Naive thymus-derived CD4-positive, alpha-beta T cell (primary cell): ENCODE measurements around the gene NIPAL3. TPM values are rescaled to one million over a fixed set of nuclear protein-coding genes. Genes with fewer than 3 reads are reported as not detected.

Experiments used
- ATAC-seq: fragments of 150-1000 bp; cut with Tn5 transposase; 2 replicates; pipeline ENCODE4 v1.10.0; 2021; ENCODE audit warnings: mild to moderate bottlenecking, moderate library complexity
- CTCF ChIA-PET: fragments of 350-600 bp; sonication (Branson Sonifier 250); formaldehyde crosslinking; loops from one replicate; lab custom pipeline; 2021; ENCODE audit warnings: antibody characterized with exemption; lab: Charles Lee
- POLR2A ChIA-PET: fragments of 350-600 bp; sonication (Branson Sonifier 250); formaldehyde crosslinking; loops from one replicate; lab custom pipeline; 2021; ENCODE audit warnings: antibody characterized with exemption, inconsistent platforms; lab: Charles Lee
- DNase-seq, 9 donors: peaks; one replicate each; pipeline versions ENCODE4 v3.0.0 to v3.0.0-alpha.2; 2020 to 2022; ENCODE audit warnings: mixed read lengths in 1 of 9
- H3K27ac ChIP-seq: one replicate; pipeline ENCODE4 v1.7.0; 2013; ENCODE audit warnings: mild to moderate bottlenecking, low read depth, low read length, moderate library complexity
- H3K27me3 ChIP-seq, 2 donors: one replicate each; pipeline ENCODE4 v1.7.0; 2013; ENCODE audit warnings: low read length in 2 of 2, mild to moderate bottlenecking in 2 of 2, moderate library complexity in 2 of 2; ENCODE audit not compliant: control insufficient read depth in 2 of 2, insufficient read depth in 2 of 2
- H3K36me3 ChIP-seq, 3 experiments: 1 replicate in 2 of 3; 2 replicates in 1 of 3; pipeline ENCODE4 v1.7.0; 2013; ENCODE audit warnings: low read length in 3 of 3, mild to moderate bottlenecking in 3 of 3, moderate library complexity in 1 of 3; ENCODE audit not compliant: insufficient read depth in 3 of 3, control insufficient read depth in 2 of 3
- H3K4me1 ChIP-seq, 2 donors: one replicate each; pipeline ENCODE4 v1.7.0; 2013; ENCODE audit warnings: low read length in 2 of 2, mild to moderate bottlenecking in 2 of 2, moderate library complexity in 1 of 2; ENCODE audit not compliant: control insufficient read depth in 2 of 2, insufficient read depth in 2 of 2
- H3K4me3 ChIP-seq: 2 replicates; pipeline ENCODE4 v1.7.0; 2013; ENCODE audit warnings: mild to moderate bottlenecking, low read length
- H3K9me3 ChIP-seq, 3 experiments: 1 replicate in 2 of 3; 2 replicates in 1 of 3; pipeline ENCODE4 v1.7.0; 2013; ENCODE audit warnings: low read length in 3 of 3; ENCODE audit not compliant: control insufficient read depth in 2 of 3
- H3K27ac Mint-ChIP-seq, 9 donors: one replicate each; pipeline ENCODE4 v1.8.0; 2020 to 2022; ENCODE audit warnings: mixed read lengths in 9 of 9, mild to moderate bottlenecking in 8 of 9, moderate library complexity in 5 of 9, inconsistent platforms in 2 of 9
- H3K27me3 Mint-ChIP-seq, 5 donors: one replicate each; pipeline ENCODE4 v1.8.0; 2021 to 2022; ENCODE audit warnings: mixed read lengths in 5 of 5, mild to moderate bottlenecking in 1 of 5
- H3K36me3 Mint-ChIP-seq, 5 donors: one replicate each; pipeline ENCODE4 v1.8.0; 2020 to 2022; ENCODE audit warnings: mixed read lengths in 5 of 5, mild to moderate bottlenecking in 3 of 5, inconsistent platforms in 1 of 5
- H3K4me1 Mint-ChIP-seq, 7 donors: one replicate each; pipeline ENCODE4 v1.8.0; 2020 to 2022; ENCODE audit warnings: mixed read lengths in 7 of 7, mild to moderate bottlenecking in 3 of 7, inconsistent platforms in 1 of 7
- H3K4me3 Mint-ChIP-seq, 10 donors: one replicate each; pipeline ENCODE4 v1.8.0; 2020 to 2022; ENCODE audit warnings: mild to moderate bottlenecking in 10 of 10, mixed read lengths in 10 of 10, moderate library complexity in 6 of 10, inconsistent platforms in 2 of 10
- H3K9me3 Mint-ChIP-seq, 11 donors: one replicate each; pipeline ENCODE4 v1.8.0; 2020 to 2022; ENCODE audit warnings: mixed read lengths in 11 of 11, mild to moderate bottlenecking in 4 of 11, inconsistent platforms in 1 of 11, moderate library complexity in 1 of 11
- intact Hi-C, 2 donors: fragments of 100-400 bp; cut with micrococcal nuclease; formaldehyde crosslinking; loops; one replicate each; pipeline ENCODE4 v1.15.1; 2023
- polyA plus RNA-seq, 2 donors: library from polyadenylated mRNA; unstranded; fragments of 300-500 nt; fragmentation: Illumina TruSeq; gene quantifications; one replicate each; pipeline ENCODE4 v1.2.3, GENCODE V29; 2021
- total RNA-seq, 6 experiments: library from RNA in 5 of 6; stranded (reverse) in 5 of 6; gene quantifications; 1 replicate in 5 of 6; 2 replicates in 1 of 6; pipeline ENCODE4 v1.2.3 and lab custom pipeline; 2021 to 2026

The NIPAL3 gene
- total and polyA plus RNA-seq, 7 experiments from 2014 or later = 35.5 to 127 (median 63.7) TPM

DNA sequence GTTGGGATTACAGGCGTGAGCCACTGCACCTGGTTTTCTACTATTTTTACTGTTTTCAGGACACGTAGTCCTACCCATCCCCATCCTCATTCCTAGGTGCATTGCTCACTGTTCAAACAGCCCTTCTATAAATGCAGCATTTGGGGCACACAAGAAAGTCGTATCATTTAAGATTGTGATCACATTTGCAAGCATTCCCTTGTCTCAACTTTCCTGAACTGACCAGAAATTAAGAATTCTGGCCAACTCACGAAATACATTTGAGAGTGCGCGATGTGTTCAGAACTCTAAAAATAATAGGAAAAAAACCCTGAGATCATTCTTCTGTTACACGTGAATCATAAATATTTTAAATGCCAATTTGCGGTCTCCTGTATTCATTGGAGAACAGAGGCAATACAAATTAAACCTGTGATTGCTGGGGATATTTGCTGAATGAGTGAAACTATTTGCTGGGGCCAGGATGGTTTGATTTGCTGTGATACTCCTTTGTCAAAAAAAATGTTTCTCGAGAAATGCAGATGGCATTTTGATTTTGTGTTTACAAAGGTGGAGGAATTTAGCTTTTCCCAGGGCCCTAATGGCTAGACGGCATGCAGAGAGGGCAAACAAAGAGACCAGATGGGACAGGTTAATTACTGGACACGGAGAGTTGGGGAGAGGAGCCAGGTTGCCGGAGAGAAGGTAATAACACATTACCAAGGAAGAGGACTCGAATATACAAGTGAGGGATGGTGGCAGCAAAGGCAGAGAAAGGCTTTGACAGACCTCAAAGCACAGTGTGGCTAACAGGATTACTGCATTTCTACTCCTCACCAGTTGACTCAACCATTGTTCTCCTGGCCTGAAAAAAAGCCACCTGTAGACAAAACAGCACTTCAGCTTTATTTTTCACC is 40.5 kb upstream of the NIPAL3 start:
- no peaks in the 10 kb centered on the region for H3K27me3 Mint-ChIP-seq
- DNase-seq = no peak
- H3K36me3 ChIP-seq = peaks cover 0 to 14% (median 0%) of the 10 kb centered on the region in 3 experiments

DNA sequence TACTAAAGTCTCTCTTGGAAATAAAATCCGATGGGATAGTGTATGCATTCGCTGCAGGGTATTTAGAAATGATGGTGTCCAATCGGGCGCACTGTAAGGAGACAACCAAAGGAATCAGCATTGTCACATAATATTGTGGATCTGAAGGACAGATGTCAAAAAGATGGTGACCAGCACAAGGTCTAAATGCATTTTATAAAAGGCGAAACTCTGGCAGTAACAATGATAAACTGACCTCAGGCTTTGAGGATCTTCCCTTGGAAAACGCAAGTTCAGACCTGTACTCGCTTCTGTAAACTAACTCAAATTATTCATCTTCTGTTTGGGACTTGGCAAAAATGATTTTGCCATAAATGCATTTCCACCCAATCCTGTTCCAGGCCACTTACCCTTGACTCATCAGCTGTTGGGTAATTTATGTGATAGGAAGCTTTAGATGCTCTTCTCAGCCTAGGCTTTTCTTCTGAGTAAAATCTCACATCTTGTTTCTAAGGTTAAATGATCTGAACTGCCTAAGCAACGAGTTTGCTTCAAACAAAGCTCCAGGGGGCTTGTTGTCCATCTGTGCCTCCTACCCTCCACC is 35.8 kb upstream of the NIPAL3 start:
- Mint-ChIP-seq H3K27ac (no peak overlapping the region), H3K27me3 (no peaks in the 10 kb centered on the region), H3K9me3 (no peaks in the 10 kb centered on the region), H3K36me3 (peaks cover 3 to 60% (median 36%) of the 10 kb centered on the region in 5 donors), H3K4me1 (peaks cover 0 to 12% (median 0%) of the 10 kb centered on the region in 7 donors), H3K4me3 (no peak overlapping the region)
- Histone ChIP-seq H3K36me3 (peaks cover 0 to 22% (median 0%) of the 10 kb centered on the region in 3 experiments), H3K27me3 (no peaks in the 10 kb centered on the region), H3K27ac (no peak overlapping the region), H3K4me3 (no peak overlapping the region), H3K4me1 (no peaks in the 10 kb centered on the region), H3K9me3 (no peaks in the 10 kb centered on the region)
- CTCF ChIA-PET = no interaction called here
- ATAC-seq (no peak), DNase-seq (no peak)
- POLR2A ChIA-PET = no interaction called here
- intact Hi-C loops = no loop called here

More for the DNA sequence above, 40.5 kb upstream of the NIPAL3 start:
- H3K4me1 Mint-ChIP-seq = no peaks in the 10 kb centered on the region
- no peak overlapping the region for H3K4me3 Mint-ChIP-seq
- ATAC-seq = no peak
- no peaks in the 10 kb centered on the region for H3K4me1 ChIP-seq
- no peaks in the 10 kb centered on the region for H3K9me3 ChIP-seq
- H3K27ac Mint-ChIP-seq = no peak overlapping the region
- no peak overlapping the region for H3K27ac ChIP-seq
- intact Hi-C loops = no loop called here
- no peaks in the 10 kb centered on the region for H3K9me3 Mint-ChIP-seq
- POLR2A ChIA-PET = no interaction called here
- CTCF ChIA-PET = no interaction called here
- no peak overlapping the region for H3K4me3 ChIP-seq
- no peaks in the 10 kb centered on the region for H3K27me3 ChIP-seq
- peaks cover 0 to 44% (median 12%) of the 10 kb centered on the region in 5 donors for H3K36me3 Mint-ChIP-seq

DNA sequence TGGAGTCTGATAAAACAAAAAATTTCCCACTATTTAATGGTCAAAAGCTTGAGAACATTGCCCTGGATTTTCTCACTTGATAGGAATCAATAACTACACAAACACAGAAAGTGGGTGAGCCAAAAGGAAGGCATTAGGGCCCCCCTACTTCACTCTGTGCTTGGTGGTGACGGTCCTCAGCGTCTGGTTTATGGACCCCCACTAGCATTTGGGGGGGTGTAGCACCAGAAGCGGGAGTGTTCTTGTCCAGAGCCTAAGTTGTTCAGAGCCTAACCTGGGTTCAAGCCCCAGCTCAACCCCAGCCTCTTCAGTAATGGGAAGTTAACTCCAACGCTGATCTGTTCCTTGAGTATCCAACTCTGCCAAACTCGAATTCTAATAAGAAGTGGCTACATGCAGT is 35.1 kb upstream of the NIPAL3 start:
- H3K27me3 ChIP-seq = no peaks in the 10 kb centered on the region
- Mint-ChIP-seq H3K4me3 (no peak overlapping the region), H3K36me3 (peaks cover 3 to 58% (median 36%) of the 10 kb centered on the region in 5 donors), H3K27me3 (no peaks in the 10 kb centered on the region), H3K4me1 (peaks cover 0 to 19% (median 5%) of the 10 kb centered on the region in 7 donors), H3K9me3 (no peaks in the 10 kb centered on the region), H3K27ac (no peak overlapping the region)
- CTCF ChIA-PET = no interaction called here
- DNase-seq (no peak), ATAC-seq (no peak)
- no peak overlapping the region for H3K27ac ChIP-seq
- no peaks in the 10 kb centered on the region for H3K4me1 ChIP-seq
- POLR2A ChIA-PET = no interaction called here
- peaks cover 0 to 22% (median 0%) of the 10 kb centered on the region in 3 experiments for H3K36me3 ChIP-seq
- no peaks in the 10 kb centered on the region for H3K9me3 ChIP-seq
- intact Hi-C loops = no loop called here
- no peak overlapping the region for H3K4me3 ChIP-seq

DNA sequence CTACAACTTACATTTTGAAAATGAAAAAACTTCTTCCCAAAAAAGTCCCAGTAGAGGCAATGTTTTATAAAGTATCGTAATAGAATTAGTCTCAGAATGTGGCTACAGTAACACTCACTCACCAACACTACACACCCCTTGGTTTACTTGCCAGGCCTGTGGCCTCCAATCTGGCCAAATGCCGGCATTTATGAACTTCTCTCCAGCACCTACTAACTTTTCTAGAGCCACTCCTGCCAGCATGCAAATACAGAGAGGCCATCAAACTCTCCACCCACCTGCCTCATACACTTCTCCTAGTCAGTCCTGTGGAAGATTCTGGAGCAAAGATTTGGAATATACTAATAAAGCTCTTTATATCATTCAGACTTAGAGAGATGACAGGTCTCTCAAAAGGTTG is 34.3 kb upstream of the NIPAL3 start:
- intact Hi-C loops = no loop called here
- Histone ChIP-seq H3K4me3 (no peak overlapping the region), H3K36me3 (peaks cover 0 to 22% (median 0%) of the 10 kb centered on the region in 3 experiments), H3K4me1 (no peaks in the 10 kb centered on the region), H3K27ac (no peak overlapping the region), H3K27me3 (no peaks in the 10 kb centered on the region), H3K9me3 (no peaks in the 10 kb centered on the region)
- ChIA-PET CTCF (no interaction called here), POLR2A (no interaction called here)
- peaks cover 0 to 23% (median 7%) of the 10 kb centered on the region in 7 donors for H3K4me1 Mint-ChIP-seq
- H3K36me3 Mint-ChIP-seq = peaks cover 3 to 58% (median 36%) of the 10 kb centered on the region in 5 donors
- ATAC-seq (no peak), DNase-seq (no peak)
- H3K9me3 Mint-ChIP-seq = no peaks in the 10 kb centered on the region
- no peaks in the 10 kb centered on the region for H3K27me3 Mint-ChIP-seq
- no peak overlapping the region for H3K4me3 Mint-ChIP-seq
- no peak overlapping the region for H3K27ac Mint-ChIP-seq

DNA sequence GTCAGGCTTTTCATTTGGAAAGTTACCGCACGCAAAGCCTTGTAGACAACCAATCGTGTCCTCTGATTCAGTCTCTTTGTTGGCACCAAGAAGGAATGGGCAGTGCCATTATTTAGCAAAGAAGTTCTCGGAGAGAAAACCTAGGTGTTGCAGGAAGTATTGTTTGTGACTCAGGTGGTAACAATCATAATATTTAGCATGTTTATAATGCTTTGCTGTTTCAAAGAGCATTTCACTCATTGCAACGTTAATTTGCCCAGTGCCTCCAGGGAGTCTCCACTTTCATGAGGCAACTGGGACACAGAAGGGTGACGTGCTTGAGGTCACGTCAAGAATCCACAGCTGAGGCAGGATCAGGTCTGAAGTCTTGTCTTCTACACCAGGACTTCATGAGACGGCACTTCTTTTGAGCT is 33.4 kb upstream of the NIPAL3 start:
- DNase-seq (no peak), ATAC-seq (no peak)
- H3K4me1 Mint-ChIP-seq = peaks cover 0 to 26% (median 7%) of the 10 kb centered on the region in 7 donors
- ChIA-PET POLR2A (no interaction called here), CTCF (interaction anchor here (1.4 to 1.5 kb wide), 2 partner anchors 9 to 11 kb away, joined by 5 to 6 read pairs; no protein-coding TSS in a partner anchor)
- no peak overlapping the region for H3K27ac Mint-ChIP-seq
- peaks cover 3 to 62% (median 36%) of the 10 kb centered on the region in 5 donors for H3K36me3 Mint-ChIP-seq
- no peaks in the 10 kb centered on the region for H3K27me3 ChIP-seq
- no peaks in the 10 kb centered on the region for H3K9me3 ChIP-seq
- intact Hi-C loops = no loop called here
- H3K9me3 Mint-ChIP-seq = no peaks in the 10 kb centered on the region
- H3K27me3 Mint-ChIP-seq = no peaks in the 10 kb centered on the region
- H3K36me3 ChIP-seq = peaks cover 0 to 22% (median 0%) of the 10 kb centered on the region in 3 experiments
- H3K4me3 Mint-ChIP-seq = no peak overlapping the region
- H3K4me1 ChIP-seq = no peaks in the 10 kb centered on the region
- H3K27ac ChIP-seq = no peak overlapping the region
- H3K4me3 ChIP-seq = no peak overlapping the region

DNA sequence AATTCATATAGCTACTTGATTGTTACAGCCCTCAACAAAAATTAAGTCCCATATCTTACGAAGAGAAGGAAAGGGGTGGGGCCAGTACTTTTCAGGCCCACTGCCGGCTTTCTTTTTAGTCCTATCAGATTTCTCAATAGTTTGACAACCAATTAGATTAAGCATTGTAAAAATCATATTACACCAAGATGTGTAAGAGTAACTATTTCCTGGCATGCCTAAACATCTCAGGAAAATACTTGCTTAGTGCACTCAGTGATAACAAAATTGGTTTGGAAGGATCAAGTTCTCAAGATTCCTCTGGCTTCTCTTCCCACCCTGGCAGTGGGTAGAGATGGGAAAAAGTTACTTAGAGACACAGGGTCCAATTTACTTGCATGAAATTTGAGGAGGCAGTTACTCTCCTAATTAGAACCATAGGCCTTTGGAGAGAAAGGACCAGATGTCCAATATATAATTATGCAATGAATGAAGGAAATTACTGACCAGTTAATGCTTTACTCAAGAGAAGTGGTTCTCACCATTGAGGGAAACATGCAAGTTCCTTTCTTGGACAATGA is 32.1 kb upstream of the NIPAL3 start:
- Mint-ChIP-seq H3K4me1 (peaks cover 0 to 26% (median 7%) of the 10 kb centered on the region in 7 donors), H3K36me3 (peaks cover 3 to 65% (median 36%) of the 10 kb centered on the region in 5 donors), H3K9me3 (no peaks in the 10 kb centered on the region), H3K27ac (peak overlapping the region in 1 of 9 donors; percentile 66), H3K27me3 (no peaks in the 10 kb centered on the region), H3K4me3 (no peak overlapping the region)
- Histone ChIP-seq H3K27ac (no peak overlapping the region), H3K4me1 (no peaks in the 10 kb centered on the region), H3K4me3 (no peak overlapping the region), H3K27me3 (no peaks in the 10 kb centered on the region), H3K9me3 (no peaks in the 10 kb centered on the region), H3K36me3 (peaks cover 0 to 22% (median 0%) of the 10 kb centered on the region in 3 experiments)
- DNase-seq (no peak), ATAC-seq (no peak)
- CTCF ChIA-PET = interaction anchor here (0.7 to 1.5 kb wide), 4 partner anchors 7 to 107 kb away, joined by 3 to 6 read pairs (median 4); no protein-coding TSS in a partner anchor
- intact Hi-C loops = no loop called here
- POLR2A ChIA-PET = interaction anchor here (0.6 kb wide), 1 partner anchor 874 kb away, joined by 6 read pairs; no protein-coding TSS in a partner anchor
